Tibial nerve (tissue), 4 donors: ENCODE results near the gene GPD1L. TPM values are rescaled to one million over a fixed set of nuclear protein-coding genes. Genes with fewer than 3 reads are reported as not detected.
"Not testable (repeated sequence)": the region's sequence is repeated elsewhere in the genome, so short reads cannot be mapped to it uniquely, and the experiment has no call there.

Source experiments
- DNase-seq, 2 donors: peaks; one replicate each; pipeline ENCODE4 v3.0.0-alpha.2; 2019; ENCODE audit warnings: low spot score in 2 of 2
- H3K27ac ChIP-seq, 4 donors: fragments of 200-600 bp; sonication (generic) in 3 of 4; one replicate each; pipeline ENCODE4 v1.5.1; 2017 to 2019; ENCODE audit warnings: mild to moderate bottlenecking in 1 of 4
- H3K27me3 ChIP-seq, 2 donors: fragments of 200-600 bp; sonication (generic) in 1 of 2; one replicate each; pipeline versions ENCODE4 v1.5.1 to v1.6.0; 2017 to 2019
- H3K36me3 ChIP-seq, 3 donors: fragments of 200-600 bp; sonication (generic); one replicate each; pipeline ENCODE4 v1.5.1; 2018 to 2019
- H3K4me1 ChIP-seq, 4 donors: fragments of 200-600 bp; sonication (generic) in 3 of 4; one replicate each; pipeline ENCODE4 v1.5.1; 2017 to 2019
- H3K4me3 ChIP-seq, 4 donors: fragments of 200-600 bp; sonication (generic) in 3 of 4; one replicate each; pipeline ENCODE4 v1.5.1; 2017 to 2019; ENCODE audit warnings: mild to moderate bottlenecking in 1 of 4, moderate library complexity in 1 of 4
- H3K9me3 ChIP-seq, 4 donors: fragments of 200-600 bp; sonication (generic) in 3 of 4; one replicate each; pipeline ENCODE4 v1.5.1; 2017 to 2019
- CTCF ChIP-seq, 5 experiments: fragments of 200-600 bp in 3 of 5; fragments of 450-650 bp in 2 of 5; sonication (generic) in 3 of 5; IDR thresholded peaks; one replicate each; pipeline ENCODE4 v1.5.1; 2016 to 2019; ENCODE audit warnings: antibody characterized with exemption in 5 of 5, mild to moderate bottlenecking in 3 of 5, moderate library complexity in 2 of 5
- EP300 ChIP-seq, 2 donors: sonication (generic); formaldehyde crosslinking; IDR thresholded peaks; one replicate each; pipeline ENCODE4 v1.6.1; 2017; ENCODE audit warnings: antibody characterized with exemption in 2 of 2, mild to moderate bottlenecking in 1 of 2
- POLR2A ChIP-seq, 2 donors: fragments of 450-650 bp; IDR thresholded peaks; one replicate each; pipeline ENCODE4 v1.6.1; 2017; ENCODE audit warnings: antibody characterized with exemption in 2 of 2, mild to moderate bottlenecking in 2 of 2, moderate library complexity in 2 of 2
- WGBS, 2 donors: methylation state at CpG; one replicate each; pipeline ENCODE4 v1.1.5; 2018; 5-methylcytosine and 5-hydroxymethylcytosine counted together
- total RNA-seq, 4 donors: library from RNA; depleted of rRNA; stranded (reverse); fragments of >200 nt; gene quantifications; one replicate each; pipeline ENCODE4 v1.1.0, GENCODE V29; 2016

Gene GPD1L
- total RNA-seq, 4 donors from 2014 or later, result 38.4 to 60.9 (median 46.5) TPM

GRCh38 chr3:32111560-32111959 lies 5.1 kb downstream of the GPD1L start:
- H3K27me3 ChIP-seq, result no peaks in the 10 kb centered on the region
- no peaks in the 10 kb centered on the region for H3K9me3 ChIP-seq
- no peak overlapping the region for H3K27ac ChIP-seq
- TF ChIP-seq EP300 (IDR thresholded peaks at IDR 0.05) (no peak), CTCF (IDR thresholded peaks at IDR 0.05) (no peak), POLR2A (IDR thresholded peaks at IDR 0.05) (no peak)
- H3K36me3 ChIP-seq, result no peaks in the 10 kb centered on the region
- WGBS, 2 donors, result 91 to 94% methylated on average over 2 of the region's 2 CpGs
- peaks cover 0 to 35% (median 28%) of the 10 kb centered on the region in 4 donors for H3K4me1 ChIP-seq
- DNase-seq, result no peak
- no peak overlapping the region for H3K4me3 ChIP-seq

GRCh38 chr3:32113566-32113965 lies 7.1 kb downstream of the GPD1L start:
- Histone ChIP-seq H3K9me3 (no peaks in the 10 kb centered on the region), H3K36me3 (no peaks in the 10 kb centered on the region), H3K27ac (no peak overlapping the region), H3K4me1 (peaks cover 0 to 24% (median 16%) of the 10 kb centered on the region in 4 donors), H3K27me3 (no peaks in the 10 kb centered on the region), H3K4me3 (no peak overlapping the region)
- no peak for DNase-seq
- TF ChIP-seq EP300 (IDR thresholded peaks at IDR 0.05), result no peak
- no peak for TF ChIP-seq POLR2A (IDR thresholded peaks at IDR 0.05)
- TF ChIP-seq CTCF (IDR thresholded peaks at IDR 0.05), result no peak

- H3K9me3 ChIP-seq, result no peaks in the 10 kb centered on the region
- H3K27me3 ChIP-seq, result no peaks in the 10 kb centered on the region
- TF ChIP-seq CTCF (IDR thresholded peaks at IDR 0.05) (no peak), EP300 (IDR thresholded peaks at IDR 0.05) (no peak), POLR2A (IDR thresholded peaks at IDR 0.05) (no peak)
- H3K27ac ChIP-seq, result no peak overlapping the region
- H3K4me1 ChIP-seq, result peaks cover 0 to 20% (median 13%) of the 10 kb centered on the region in 4 donors
- no peak overlapping the region for H3K4me3 ChIP-seq
- WGBS, 2 donors, result 94 to 97% methylated on average over 3 of the region's 3 CpGs
- H3K36me3 ChIP-seq, result no peaks in the 10 kb centered on the region
- no peak for DNase-seq
Measured at GRCh38 chr3:32113981-32114545, 7.6 kb downstream of the GPD1L start.

GRCh38 chr3:32114546-32115386 lies 8.3 kb downstream of the GPD1L start:
- not testable (repeated sequence) for H3K4me3 ChIP-seq, H3K27me3 ChIP-seq, H3K36me3 ChIP-seq, DNase-seq, H3K9me3 ChIP-seq, H3K27ac ChIP-seq
- 90 to 92% methylated on average over 19 of the region's 19 CpGs for WGBS, 2 donors
- peaks cover 0 to 13% (median 8%) of the 10 kb centered on the region in 4 donors for H3K4me1 ChIP-seq

- H3K4me3 ChIP-seq, result no peak overlapping the region
- TF ChIP-seq CTCF (IDR thresholded peaks at IDR 0.05), result no peak
- no peak for TF ChIP-seq POLR2A (IDR thresholded peaks at IDR 0.05)
- TF ChIP-seq EP300 (IDR thresholded peaks at IDR 0.05), result no peak
- no peak for DNase-seq
- WGBS, 2 donors, result 84 to 96% methylated on average over 1 of the region's 1 CpG
- H3K27ac ChIP-seq, result no peak overlapping the region
- H3K4me1 ChIP-seq, result peaks cover 0 to 4% (median 0%) of the 10 kb centered on the region in 4 donors
- no peaks in the 10 kb centered on the region for H3K36me3 ChIP-seq
- no peaks in the 10 kb centered on the region for H3K9me3 ChIP-seq
- no peaks in the 10 kb centered on the region for H3K27me3 ChIP-seq
Measured at GRCh38 chr3:32117320-32117719, 10.9 kb downstream of the GPD1L start.
